K562 (cell line): ENCODE measurements around the gene PPM1H. TPM values are rescaled to one million over a fixed set of nuclear protein-coding genes. Genes with fewer than 3 reads are reported as not detected.

Source experiments
- ATAC-seq: fragments of 200-7000 bp; cut with Tn5 transposase; 3 replicates; pipeline ENCODE4 v1.9.1; 2020; ENCODE audit warnings: moderate library complexity
- BruUV-seq: library from RNA; stranded (reverse); fragments of 400-500 nt; replicated peaks from 2 replicates; lab custom pipeline; 2021; lab: Mats Ljungman, UMichigan
- CTCF ChIA-PET: fragments of 300-600 bp; formaldehyde crosslinking; extraction: SDS; loops from one replicate; lab custom pipeline; 2021; ENCODE audit warnings: low intra/inter-chr PET ratio; lab: Yijun Ruan, JAX
- POLR2A ChIA-PET: fragments of 300-600, 350-650 bp; sonication (Branson Sonifier 250); formaldehyde crosslinking; extraction: SDS; loops from one replicate; lab custom pipeline; 2021; ENCODE audit warnings: antibody characterized with exemption, inconsistent platforms; lab: Yijun Ruan, JAX
- DNase-seq, 4 experiments: peaks; one replicate each; pipeline versions ENCODE4 v3.0.0 to v3.0.0-alpha.2; 2011 to 2018; ENCODE audit warnings: low spot score in 3 of 4, mixed read lengths in 3 of 4; ENCODE audit errors: extremely low read depth in 1 of 4
- FAIRE-seq: peaks from 2 replicates; lab custom pipeline; 2011; peaks lifted over from hg19 to GRCh38; lab: Jason Lieb, UNC
- H2AFZ ChIP-seq: 2 replicates; pipeline ENCODE4 v1.6.0; 2011; ENCODE audit warnings: low read depth, low read length, control low read depth, inconsistent platforms
- H3K27ac ChIP-seq: fragments of 200-600 bp; 3 replicates; pipeline ENCODE4 v1.8.0; 2011; ENCODE audit warnings: low read depth, mild to moderate bottlenecking, control low read depth, inconsistent platforms, low read length, moderate library complexity, mixed read lengths; ENCODE audit errors: extremely low read depth
- H3K27me3 ChIP-seq, 2 experiments: fragments of 300-600 bp in 1 of 2; 2 replicates in 1 of 2; 3 replicates in 1 of 2; pipeline versions ENCODE4 v1.6.0 to v1.8.0; 2011; ENCODE audit warnings: inconsistent platforms in 2 of 2, low read length in 2 of 2, mild to moderate bottlenecking in 1 of 2, mixed read lengths in 1 of 2, moderate library complexity in 1 of 2; ENCODE audit not compliant: control insufficient read depth in 2 of 2, insufficient read depth in 2 of 2
- H3K36me3 ChIP-seq: fragments of 300-600 bp; 3 replicates; pipeline ENCODE4 v1.8.0; 2011; ENCODE audit warnings: mild to moderate bottlenecking, low read length, inconsistent platforms; ENCODE audit not compliant: control insufficient read depth, insufficient read depth
- H3K4me1 ChIP-seq, 2 experiments: fragments of 200-600 bp in 1 of 2; replicated peaks in 1 of 2; 2 replicates in 1 of 2; 3 replicates in 1 of 2; pipeline versions ENCODE4 v1.5.1 to v1.8.0; 2011; ENCODE audit warnings: inconsistent platforms in 2 of 2, low read length in 2 of 2, mild to moderate bottlenecking in 1 of 2, mixed read lengths in 1 of 2, moderate library complexity in 1 of 2; ENCODE audit not compliant: control insufficient read depth in 2 of 2, insufficient read depth in 2 of 2
- H3K4me2 ChIP-seq: 2 replicates; pipeline ENCODE4 v1.6.1; 2011; ENCODE audit warnings: low read length, control low read depth, inconsistent platforms, mixed read lengths; ENCODE audit not compliant: insufficient read depth
- H3K4me3 ChIP-seq: fragments of 200-600 bp; sonication (generic), shearing (Covaris generic); 2 replicates; pipeline ENCODE4 v1.5.1; 2016; ENCODE audit warnings: control low read depth, inconsistent platforms
- H3K79me2 ChIP-seq: fragments of 200-600 bp; 3 replicates; pipeline ENCODE4 v1.8.0; 2011; ENCODE audit warnings: low read length, inconsistent platforms; ENCODE audit not compliant: control insufficient read depth, insufficient read depth
- H3K9ac ChIP-seq, 2 experiments: 2 replicates each; pipeline versions ENCODE4 v1.6.0 to v1.6.1; 2011; ENCODE audit warnings: low read depth in 2 of 2, low read length in 2 of 2, control low read depth in 1 of 2, inconsistent platforms in 1 of 2, mild to moderate bottlenecking in 1 of 2, mixed read lengths in 1 of 2; ENCODE audit not compliant: insufficient read depth in 1 of 2
- H3K9me1 ChIP-seq: one replicate; pipeline ENCODE4 v1.6.0; 2011; ENCODE audit warnings: inconsistent platforms, mild to moderate bottlenecking, low read length, moderate library complexity; ENCODE audit not compliant: control insufficient read depth, insufficient read depth
- H3K9me3 ChIP-seq: replicated peaks from 2 replicates; pipeline ENCODE4 v1.5.1; 2011; ENCODE audit warnings: low read depth, low read length, inconsistent platforms; ENCODE audit not compliant: control insufficient read depth, insufficient read depth
- H4K20me1 ChIP-seq: replicated peaks from 2 replicates; pipeline ENCODE4 v1.6.1; 2011; ENCODE audit warnings: low read length, inconsistent platforms, mixed read lengths; ENCODE audit not compliant: control insufficient read depth, insufficient read depth
- GABPA ChIP-seq: fragments of 200-800 bp; sonication (Bioruptor generic); conservative IDR thresholded peaks from 2 replicates; pipeline ENCODE4 v1.6.1; 2016; ENCODE audit warnings: low read depth, missing genetic modification characterization, missing compliant biosample characterization
- HBP1 ChIP-seq: fragments of 450-650 bp; formaldehyde crosslinking; IDR thresholded peaks from 2 replicates; pipeline ENCODE4 v1.4.0; 2022; ENCODE audit warnings: missing genetic modification characterization
- HDAC1 ChIP-seq, 2 experiments: fragments of 450-650 bp; IDR thresholded peaks; 2 replicates each; pipeline ENCODE4 v1.6.1; 2016 to 2017; ENCODE audit warnings: inconsistent platforms in 1 of 2, mild to moderate bottlenecking in 1 of 2, moderate library complexity in 1 of 2
- MLX ChIP-seq, 2 experiments: fragments of 450-650 bp in 1 of 2; sonication (generic) in 1 of 2; formaldehyde crosslinking; conservative IDR thresholded peaks; 2 replicates each; pipeline versions ENCODE4 v1.4.0 to v1.8.1; 2020 to 2022; ENCODE audit warnings: mild to moderate bottlenecking in 1 of 2, missing genetic modification reagents in 1 of 2
- NFATC3 ChIP-seq: fragments of 450-650 bp; IDR thresholded peaks from 2 replicates; pipeline ENCODE4 v1.6.1; 2017; ENCODE audit warnings: mild to moderate bottlenecking
- RNF219 ChIP-seq: fragments of 250-450 bp; sonication (Bioruptor Pico); IDR thresholded peaks from 2 replicates; pipeline ENCODE4 v1.5.0; 2022; ENCODE audit warnings: mild to moderate bottlenecking
- SIN3A ChIP-seq, 2 experiments: fragments of 150-350 bp in 1 of 2; IDR thresholded peaks; 2 replicates each; pipeline ENCODE4 v1.6.1; 2011 to 2016; ENCODE audit warnings: borderline replicate concordance in 2 of 2, low read depth in 2 of 2, low read length in 2 of 2, mild to moderate bottlenecking in 2 of 2, moderate library complexity in 2 of 2; ENCODE audit not compliant: control insufficient read depth in 1 of 2
- TCFL5 ChIP-seq: fragments of 250-450 bp; sonication (Bioruptor Pico); conservative IDR thresholded peaks from 2 replicates; pipeline ENCODE4 v1.6.1; 2021; ENCODE audit warnings: mild to moderate bottlenecking, moderate library complexity, matching md5 sums
- XRCC3 ChIP-seq: fragments of 450-650 bp; IDR thresholded peaks from 2 replicates; pipeline ENCODE4 v1.6.1; 2017; ENCODE audit warnings: mild to moderate bottlenecking, moderate library complexity
- WGBS: fragments of 100-300 bp; shearing (Covaris generic); methylation state at CpG from one replicate; pipeline ENCODE4 v1.1.6; 2016; ENCODE audit warnings: low coverage, mixed read lengths; ENCODE audit not compliant: insufficient coverage; ENCODE audit errors: missing lambda C conversion rate; 5-methylcytosine and 5-hydroxymethylcytosine counted together
- in situ Hi-C: fragments of 300-500 bp; cut with MboI; formaldehyde crosslinking; loops from 4 replicates; pipeline ENCODE4 v1.15.0; 2018; ENCODE audit warnings: inconsistent platforms, mixed read lengths
- intact Hi-C: fragments of 100-400 bp; cut with micrococcal nuclease; formaldehyde crosslinking; loops from 2 replicates; pipeline ENCODE4 v1.14.2; 2022
- polyA plus RNA-seq, 8 experiments: library from polyadenylated mRNA; depleted of rRNA in 4 of 8; stranded (reverse) in 5 of 8; unstranded in 3 of 8; fragments of >200 nt; fragmentation: Nextera tagmentation in 2 of 8; fragmentation: Illumina TruSeq in 1 of 8; extraction: Ambion mirVana in 2 of 8; extraction: Trizol in 1 of 8; gene quantifications; 2 replicates each; pipeline versions ENCODE4 v1.2.1 to v1.2.3, GENCODE V29; 2011 to 2014; ENCODE audit warnings: inconsistent platforms in 1 of 8, missing spikeins in 1 of 8
- total RNA-seq, 7 experiments: library from RNA; depleted of rRNA in 6 of 7; stranded (reverse); fragments of >200 nt in 6 of 7; fragmentation: Illumina TruSeq in 2 of 7; extraction: Trizol in 2 of 7; gene quantifications; 2 replicates each; pipeline versions ENCODE4 v1.2.1 to v1.2.3, GENCODE V29; 2011 to 2021; ENCODE audit warnings: low replicate concordance in 1 of 7

Gene PPM1H
- total and polyA plus RNA-seq, 9 of the 15 experiments (the other 6 are each of a cell fraction or from before 2014, with no cell fraction given): 5.3 to 29.3 (median 11.3) TPM

- BruUV-seq: no TSS peak
- intact Hi-C loops (no loop called here), in situ Hi-C loops (no loop called here)
- H3K27ac ChIP-seq: no peak overlapping the region
- H3K9me3 ChIP-seq: no peaks in the 10 kb centered on the region
- H3K4me2 ChIP-seq: no peak overlapping the region
- DNase-seq (no peak), FAIRE-seq (no peak), ATAC-seq (peak; percentile 51)
- no peak for TF ChIP-seq TCFL5 (CRISPR knock-in tag)
- TF ChIP-seq GABPA (tag): peak; percentile 53
- H3K27me3 ChIP-seq: no peaks in the 10 kb centered on the region; a peak in 1 of 5 replicates
- no peak overlapping the region for H3K4me3 ChIP-seq
- CTCF ChIA-PET: no interaction called here
- H4K20me1 ChIP-seq: no peaks in the 10 kb centered on the region
- no peaks in the 10 kb centered on the region; a peak in 1 of 5 replicates for H3K4me1 ChIP-seq
- POLR2A ChIA-PET: interaction anchor here (0.6 kb wide), 1 partner anchor 12 kb away, joined by 3 read pairs; no protein-coding TSS in a partner anchor
- no peaks in the 10 kb centered on the region for H3K36me3 ChIP-seq
- no peaks in the 10 kb centered on the region for H3K79me2 ChIP-seq
- H2AFZ ChIP-seq: no peak overlapping the region
- H3K9me1 ChIP-seq: no peaks in the 10 kb centered on the region
- no peak overlapping the region for H3K9ac ChIP-seq
- 55% methylated on average over 5 of the region's 5 CpGs for WGBS
Observed at GRCh38 chr12:62744551-62744950, 190.4 kb downstream of the PPM1H start.

- no peaks in the 10 kb centered on the region for H3K79me2 ChIP-seq
- no peak overlapping the region for H3K4me2 ChIP-seq
- POLR2A ChIA-PET: interaction anchor here (1.1 to 1.3 kb wide), 3 partner anchors 8 to 45 kb away, joined by 3 to 5 read pairs (median 3); no protein-coding TSS in a partner anchor
- no peak for DNase-seq
- no peaks in the 10 kb centered on the region for H4K20me1 ChIP-seq
- no peaks in the 10 kb centered on the region for H3K9me3 ChIP-seq
- no peak for FAIRE-seq
- H3K9me1 ChIP-seq: no peaks in the 10 kb centered on the region
- no peak overlapping the region for H3K9ac ChIP-seq
- no TSS peak for BruUV-seq
- no peaks in the 10 kb centered on the region; a peak in 1 of 5 replicates for H3K27me3 ChIP-seq
- in situ Hi-C loops: no loop called here
- 46% methylated on average over 9 of the region's 9 CpGs for WGBS
- CTCF ChIA-PET: no interaction called here
- no peaks in the 10 kb centered on the region; a peak in 1 of 5 replicates for H3K4me1 ChIP-seq
- no peak for ATAC-seq
- no peak overlapping the region for H3K4me3 ChIP-seq
- no peak overlapping the region for H2AFZ ChIP-seq
- intact Hi-C loops: no loop called here
- H3K36me3 ChIP-seq: peaks cover 10% of the 10 kb centered on the region; the same call in 1 of the 3 replicates
- H3K27ac ChIP-seq: no peak overlapping the region
- no peak for TF ChIP-seq RNF219 (CRISPR knock-in tag)
- no peak for TF ChIP-seq NFATC3
- TF ChIP-seq HDAC1 (IDR thresholded peaks at IDR 0.05): no peak
- no peak for TF ChIP-seq MLX (CRISPR knock-in tag; conservative IDR thresholded peaks at IDR 0.05)
- TF ChIP-seq XRCC3: no peak
- no peak for TF ChIP-seq HBP1 (CRISPR knock-in tag)
- no peak for TF ChIP-seq SIN3A (IDR thresholded peaks at IDR 0.05; ENCODE audit: borderline replicate concordance in 2 of 2, control insufficient read depth in 1 of 2, low read depth in 2 of 2, low read length in 2 of 2)
Observed at GRCh38 chr12:62739266-62740015, 195.5 kb downstream of the PPM1H start.
